Mesothelial cell of epicardium (in vitro differentiated cells): Measurements from ENCODE around the gene FLVCR1. TPM values are rescaled to one million over a fixed set of nuclear protein-coding genes. Genes with fewer than 3 reads are reported as not detected.
"Not testable (repeated sequence)": the region's sequence is repeated elsewhere in the genome, so short reads cannot be mapped to it uniquely, and the experiment has no call there.

Source experiments
- DNase-seq, 2 experiments: peaks; one replicate each; pipeline ENCODE4 v3.0.0; 2021; ENCODE audit warnings: low spot score in 2 of 2; ENCODE audit not compliant: unreplicated experiment in 2 of 2
- H3K27ac Mint-ChIP-seq: 2 replicates; pipeline ENCODE4 v1.8.0; 2021; ENCODE audit warnings: mixed read lengths
- H3K27me3 Mint-ChIP-seq: 2 replicates; pipeline ENCODE4 v1.8.0; 2021; ENCODE audit warnings: low read depth, mixed read lengths
- H3K36me3 Mint-ChIP-seq: 2 replicates; pipeline ENCODE4 v1.8.0; 2021; ENCODE audit warnings: mixed read lengths
- H3K4me1 Mint-ChIP-seq: 2 replicates; pipeline ENCODE4 v1.8.0; 2021; ENCODE audit warnings: mixed read lengths
- H3K4me3 Mint-ChIP-seq: 2 replicates; pipeline ENCODE4 v1.8.0; 2021; ENCODE audit warnings: mild to moderate bottlenecking, moderate library complexity, mixed read lengths
- H3K9me3 Mint-ChIP-seq: 2 replicates; pipeline ENCODE4 v1.8.0; 2021; ENCODE audit warnings: mixed read lengths
- CTCF ChIP-seq: fragments of 200-600 bp; sonication (generic); IDR thresholded peaks from one replicate; pipeline ENCODE4 v1.5.0; 2021; ENCODE audit warnings: antibody characterized with exemption; ENCODE audit not compliant: unreplicated experiment
- total RNA-seq: library from RNA; stranded (reverse); gene quantifications from 3 replicates; pipeline ENCODE4 v1.2.1, GENCODE V29; 2021

FLVCR1 gene
- total RNA-seq, 1 donor from 2014 or later = 21.2 TPM

GRCh38 chr1:212902054-212902453 is 44.0 kb downstream of the FLVCR1 start:
- no peak for TF ChIP-seq CTCF
- no peak for DNase-seq
- no peak overlapping the region for H3K4me3 Mint-ChIP-seq
- H3K27ac Mint-ChIP-seq = no peak overlapping the region
- H3K36me3 Mint-ChIP-seq = peaks cover 52% of the 10 kb centered on the region
- peaks cover 3% of the 10 kb centered on the region for H3K27me3 Mint-ChIP-seq
- no peaks in the 10 kb centered on the region for H3K4me1 Mint-ChIP-seq
- H3K9me3 Mint-ChIP-seq = peaks cover 59% of the 10 kb centered on the region

GRCh38 chr1:212903664-212904063 is 45.6 kb downstream of the FLVCR1 start:
- H3K4me1 Mint-ChIP-seq = no peaks in the 10 kb centered on the region
- peaks cover 56% of the 10 kb centered on the region for H3K9me3 Mint-ChIP-seq
- DNase-seq = no peak
- peaks cover 14% of the 10 kb centered on the region for H3K27me3 Mint-ChIP-seq
- H3K4me3 Mint-ChIP-seq = no peak overlapping the region
- no peak overlapping the region for H3K27ac Mint-ChIP-seq
- no peak for TF ChIP-seq CTCF
- H3K36me3 Mint-ChIP-seq = peaks cover 37% of the 10 kb centered on the region

GRCh38 chr1:212908071-212908470 is 50.0 kb downstream of the FLVCR1 start:
- H3K27ac Mint-ChIP-seq, DNase-seq, H3K4me3 Mint-ChIP-seq, H3K4me1 Mint-ChIP-seq, H3K36me3 Mint-ChIP-seq: not testable (repeated sequence)
- H3K27me3 Mint-ChIP-seq = peaks cover 52% of the 10 kb centered on the region
- H3K9me3 Mint-ChIP-seq = peaks cover 26% of the 10 kb centered on the region

GRCh38 chr1:212908971-212909370 is 50.9 kb downstream of the FLVCR1 start:
- Mint-ChIP-seq H3K4me1 (no peaks in the 10 kb centered on the region), H3K9me3 (peaks cover 22% of the 10 kb centered on the region), H3K4me3 (no peak overlapping the region), H3K36me3 (peaks cover 7% of the 10 kb centered on the region), H3K27ac (no peak overlapping the region), H3K27me3 (peaks cover 57% of the 10 kb centered on the region)
- TF ChIP-seq CTCF = no peak
- no peak for DNase-seq

GRCh38 chr1:212909652-212910063 is 51.6 kb downstream of the FLVCR1 start:
- no peak overlapping the region for H3K4me3 Mint-ChIP-seq
- peaks cover 60% of the 10 kb centered on the region for H3K27me3 Mint-ChIP-seq
- H3K9me3 Mint-ChIP-seq = peaks cover 15% of the 10 kb centered on the region
- no peak overlapping the region for H3K27ac Mint-ChIP-seq
- no peak for TF ChIP-seq CTCF
- no peaks in the 10 kb centered on the region for H3K4me1 Mint-ChIP-seq
- DNase-seq = no peak
- H3K36me3 Mint-ChIP-seq = peaks cover 4% of the 10 kb centered on the region

GRCh38 chr1:212910213-212910612 is 52.1 kb downstream of the FLVCR1 start:
- H3K4me3 Mint-ChIP-seq, H3K4me1 Mint-ChIP-seq, DNase-seq, H3K36me3 Mint-ChIP-seq, H3K9me3 Mint-ChIP-seq, H3K27ac Mint-ChIP-seq: not testable (repeated sequence)
- peaks cover 62% of the 10 kb centered on the region for H3K27me3 Mint-ChIP-seq

- not testable (repeated sequence) for H3K27ac Mint-ChIP-seq, H3K36me3 Mint-ChIP-seq, H3K4me3 Mint-ChIP-seq, H3K9me3 Mint-ChIP-seq, DNase-seq
- Mint-ChIP-seq H3K4me1 (peaks cover 13% of the 10 kb centered on the region), H3K27me3 (peaks cover 51% of the 10 kb centered on the region)
Observed at GRCh38 chr1:212913638-212914037, 55.6 kb downstream of the FLVCR1 start.

- H3K4me3 Mint-ChIP-seq, H3K9me3 Mint-ChIP-seq, H3K36me3 Mint-ChIP-seq, H3K27ac Mint-ChIP-seq, DNase-seq: not testable (repeated sequence)
- H3K4me1 Mint-ChIP-seq = peaks cover 13% of the 10 kb centered on the region
- peaks cover 48% of the 10 kb centered on the region for H3K27me3 Mint-ChIP-seq
Observed at GRCh38 chr1:212914110-212914509, 56.0 kb downstream of the FLVCR1 start.
